HG02678 (cell line): Measurements from ENCODE around the gene USP17L12.
"Not testable (repeated sequence)": the region's sequence is repeated elsewhere in the genome, so short reads cannot be mapped to it uniquely, and the experiment has no call there.

ENCODE experiments used
- ATAC-seq: cut with Tn5 transposase; IDR thresholded peaks from one replicate; pipeline ENCODE4 v1.9.1; 2021; ENCODE audit warnings: mild to moderate bottlenecking, moderate library complexity; ENCODE audit not compliant: unreplicated experiment

The USP17L12 gene

DNA sequence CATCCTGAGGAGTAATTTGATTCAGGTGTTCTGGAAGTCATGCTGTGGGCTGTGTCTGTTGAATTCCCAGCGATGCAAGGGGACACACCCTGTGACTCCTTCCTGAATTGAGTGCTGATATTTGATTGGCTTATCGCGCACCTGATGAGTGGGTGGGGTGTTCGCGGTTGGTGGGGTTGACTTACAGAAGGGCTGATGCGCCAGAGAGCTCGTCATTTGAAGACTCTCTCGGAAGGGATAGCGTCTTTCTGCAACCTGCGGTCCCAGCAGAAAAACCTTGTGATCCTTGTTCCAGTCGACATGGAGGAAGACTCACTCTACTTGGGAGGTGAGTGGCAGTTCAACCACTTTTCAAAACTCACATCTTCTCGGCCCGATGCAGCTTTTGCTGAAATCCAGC lies at the start of gene USP17L12:
USP17L12 (plus strand) TSS at position 301 of the 400 bp plus-strand sequence; CDS start at position 301, 0 bp downstream.
- ATAC-seq = not testable (repeated sequence)

DNA sequence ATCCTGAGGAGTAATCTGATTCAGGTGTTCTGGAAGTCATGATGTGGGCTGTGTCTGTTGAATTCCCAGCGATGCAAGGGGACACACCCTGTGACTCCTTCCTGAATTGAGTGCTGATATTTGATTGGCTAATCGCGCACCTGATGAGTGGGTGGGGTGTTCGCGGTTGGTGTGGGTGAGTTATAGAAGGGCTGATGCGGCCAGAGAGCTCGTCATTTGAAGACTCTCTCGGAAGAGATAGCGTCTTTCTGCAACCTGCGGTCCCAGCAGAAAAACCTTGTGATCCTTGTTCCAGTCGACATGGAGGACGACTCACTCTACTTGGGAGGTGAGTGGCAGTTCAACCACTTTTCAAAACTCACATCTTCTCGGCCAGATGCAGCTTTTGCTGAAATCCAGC lies 9.6 kb upstream of the USP17L12 start, which contains the start of gene USP17L10:
USP17L10 (plus strand) TSS at position 301 of the 400 bp plus-strand sequence; CDS start at position 301, 0 bp downstream.
- ATAC-seq = not testable (repeated sequence)

DNA sequence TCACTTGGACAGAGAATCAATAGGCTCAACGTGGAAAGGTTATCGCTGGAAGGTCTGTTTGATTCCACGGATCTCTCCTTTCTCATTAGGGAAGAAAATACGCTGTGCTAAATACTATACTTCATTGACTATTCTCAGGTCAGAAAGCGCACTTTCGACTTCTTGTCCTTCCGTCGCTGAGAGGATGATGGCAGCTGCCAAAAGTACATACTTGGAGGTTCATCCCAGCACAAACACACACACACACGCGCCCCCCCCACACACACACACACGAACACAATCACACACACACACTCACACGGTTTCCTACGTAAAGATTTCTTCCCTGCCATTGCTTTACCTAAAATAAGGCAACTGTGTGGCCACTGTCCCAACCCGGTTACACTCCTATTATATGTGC lies 5.3 kb upstream of the USP17L12 start:
- not testable (repeated sequence) for ATAC-seq

DNA sequence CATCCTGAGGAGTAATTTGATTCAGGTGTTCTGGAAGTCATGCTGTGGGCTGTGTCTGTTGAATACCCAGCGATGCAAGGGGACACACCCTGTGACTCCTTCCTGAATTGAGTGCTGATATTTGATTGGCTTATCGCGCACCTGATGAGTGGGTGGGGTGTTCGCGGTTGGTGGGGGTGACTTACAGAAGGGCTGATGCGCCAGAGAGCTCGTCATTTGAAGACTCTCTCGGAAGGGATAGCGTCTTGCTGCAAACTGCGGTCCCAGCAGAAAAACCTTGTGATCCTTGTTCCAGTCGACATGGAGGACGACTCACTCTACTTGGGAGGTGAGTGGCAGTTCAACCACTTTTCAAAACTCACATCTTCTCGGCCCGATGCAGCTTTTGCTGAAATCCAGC lies 4.8 kb upstream of the USP17L12 start, which contains the start of gene USP17L11:
USP17L11 (plus strand) TSS at position 301 of the 400 bp plus-strand sequence; CDS start at position 301, 0 bp downstream.
- ATAC-seq = not testable (repeated sequence)

- not testable (repeated sequence) for ATAC-seq
Observed at GRCh38 chr4:9224596-9224995, 4.6 kb downstream of the USP17L12 start, which contains the start of gene USP17L13. USP17L13 (plus strand) TSS chr4:9224896; CDS start chr4:9224896, 0 bp downstream.

DNA sequence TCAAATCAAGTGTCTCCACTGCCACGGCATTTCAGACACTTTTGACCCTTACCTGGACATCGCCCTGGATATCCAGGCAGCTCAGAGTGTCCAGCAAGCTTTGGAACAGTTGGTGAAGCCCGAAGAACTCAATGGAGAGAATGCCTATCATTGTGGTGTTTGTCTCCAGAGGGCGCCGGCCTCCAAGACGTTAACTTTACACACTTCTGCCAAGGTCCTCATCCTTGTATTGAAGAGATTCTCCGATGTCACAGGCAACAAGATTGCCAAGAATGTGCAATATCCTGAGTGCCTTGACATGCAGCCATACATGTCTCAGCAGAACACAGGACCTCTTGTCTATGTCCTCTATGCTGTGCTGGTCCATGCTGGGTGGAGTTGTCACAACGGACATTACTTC lies 10.3 kb downstream of the USP17L12 start:
- not testable (repeated sequence) for ATAC-seq

GRCh38 chr4:9234085-9234484 lies 14.1 kb downstream of the USP17L12 start, which contains the start of gene USP17L15:
USP17L15 (plus strand) TSS chr4:9234385; CDS start chr4:9234385, 0 bp downstream.
- ATAC-seq = not testable (repeated sequence)

GRCh38 chr4:9238461-9238860 lies 18.5 kb downstream of the USP17L12 start:
- ATAC-seq = not testable (repeated sequence)

DNA sequence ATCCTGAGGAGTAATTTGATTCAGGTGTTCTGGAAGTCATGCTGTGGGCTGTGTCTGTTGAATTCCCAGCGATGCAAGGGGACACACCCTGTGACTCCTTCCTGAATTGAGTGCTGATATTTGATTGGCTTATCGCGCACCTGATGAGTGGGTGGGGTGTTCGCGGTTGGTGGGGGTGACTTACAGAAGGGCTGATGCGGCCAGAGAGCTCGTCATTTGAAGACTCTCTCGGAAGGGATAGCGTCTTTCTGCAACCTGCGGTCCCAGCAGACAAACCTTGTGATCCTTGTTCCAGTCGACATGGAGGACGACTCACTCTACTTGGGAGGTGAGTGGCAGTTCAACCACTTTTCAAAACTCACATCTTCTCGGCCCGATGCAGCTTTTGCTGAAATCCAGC lies 23.6 kb downstream of the USP17L12 start, which contains the start of gene USP17L17:
USP17L17 (plus strand) TSS at position 301 of the 400 bp plus-strand sequence; CDS start at position 301, 0 bp downstream.
- not testable (repeated sequence) for ATAC-seq

DNA sequence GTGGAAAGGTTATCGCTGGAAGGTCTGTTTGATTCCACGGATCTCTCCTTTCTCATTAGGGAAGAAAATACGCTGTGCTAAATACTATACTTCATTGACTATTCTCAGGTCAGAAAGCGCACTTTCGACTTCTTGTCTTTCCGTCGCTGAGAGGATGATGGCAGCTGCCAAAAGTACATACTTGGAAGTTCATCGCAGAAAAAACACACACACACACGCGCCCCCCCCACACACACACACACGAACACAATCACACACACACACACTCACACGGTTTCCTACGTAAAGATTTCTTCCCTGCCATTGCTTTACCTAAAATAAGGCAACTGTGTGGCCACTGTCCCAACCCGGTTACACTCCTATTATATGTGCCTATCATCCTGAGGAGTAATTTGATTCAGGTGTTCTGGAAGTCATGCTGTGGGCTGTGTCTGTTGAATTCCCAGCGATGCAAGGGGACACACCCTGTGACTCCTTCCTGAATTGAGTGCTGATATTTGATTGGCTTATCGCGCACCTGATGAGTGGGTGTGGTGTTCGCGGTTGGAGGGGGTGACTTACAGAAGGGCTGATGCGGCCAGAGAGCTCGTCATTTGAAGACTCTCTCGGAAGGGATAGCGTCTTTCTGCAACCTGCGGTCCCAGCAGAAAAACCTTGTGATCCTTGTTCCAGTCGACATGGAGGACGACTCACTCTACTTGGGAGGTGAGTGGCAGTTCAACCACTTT lies 28.2 kb downstream of the USP17L12 start, which contains the start of gene USP17L18:
USP17L18 (plus strand) TSS at position 678 of the 728 bp plus-strand sequence; CDS start at position 678, 0 bp downstream.
- ATAC-seq = not testable (repeated sequence)

GRCh38 chr4:9253078-9253477 lies 33.1 kb downstream of the USP17L12 start, which contains the start of gene USP17L19:
USP17L19 (plus strand) TSS chr4:9253378; CDS start chr4:9253378, 0 bp downstream.
- ATAC-seq = not testable (repeated sequence)

- not testable (repeated sequence) for ATAC-seq
Observed at GRCh38 chr4:9257824-9258223, 37.9 kb downstream of the USP17L12 start, which contains the start of gene USP17L20. USP17L20 (plus strand) TSS chr4:9258124; CDS start chr4:9258124, 0 bp downstream.

GRCh38 chr4:9262572-9262971 lies 42.6 kb downstream of the USP17L12 start, which contains the start of gene USP17L21:
USP17L21 (plus strand) TSS chr4:9262872; CDS start chr4:9262872, 0 bp downstream.
- ATAC-seq = not testable (repeated sequence)

DNA sequence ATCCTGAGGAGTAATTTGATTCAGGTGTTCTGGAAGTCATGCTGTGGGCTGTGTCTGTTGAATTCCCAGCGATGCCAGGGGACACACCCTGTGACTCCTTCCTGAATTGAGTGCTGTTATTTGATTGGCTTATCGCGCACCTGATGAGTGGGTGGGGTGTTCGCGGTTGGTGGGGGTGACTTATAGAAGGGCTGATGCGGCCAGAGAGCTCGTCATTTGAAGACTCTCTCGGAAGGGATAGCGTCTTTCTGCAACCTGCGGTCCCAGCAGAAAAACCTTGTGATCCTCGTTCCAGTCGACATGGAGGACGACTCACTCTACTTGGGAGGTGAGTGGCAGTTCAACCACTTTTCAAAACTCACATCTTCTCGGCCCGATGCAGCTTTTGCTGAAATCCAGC lies 47.4 kb downstream of the USP17L12 start, which contains the start of gene USP17L22:
USP17L22 (plus strand) TSS at position 301 of the 400 bp plus-strand sequence; CDS start at position 301, 0 bp downstream.
- not testable (repeated sequence) for ATAC-seq
